GM10847 (cell line): ENCODE results near the gene ADAMTS9.

Experiments
- POLR2A ChIP-seq: IDR thresholded peaks from 2 replicates; pipeline ENCODE4 v1.6.1; 2011; ENCODE audit not compliant: insufficient read length; ENCODE audit errors: extremely low read depth

The ADAMTS9 gene

GRCh38 chr3:64621275-64621674 is 66.5 kb downstream of the ADAMTS9 start:
- TF ChIP-seq POLR2A, result no peak

GRCh38 chr3:64620020-64620419 is 67.8 kb downstream of the ADAMTS9 start:
- TF ChIP-seq POLR2A, result no peak

GRCh38 chr3:64619216-64619615 is 68.6 kb downstream of the ADAMTS9 start:
- TF ChIP-seq POLR2A, result no peak

GRCh38 chr3:64617610-64618009 is 70.2 kb downstream of the ADAMTS9 start:
- TF ChIP-seq POLR2A, result no peak

GRCh38 chr3:64616953-64617352 is 70.8 kb downstream of the ADAMTS9 start:
- no peak for TF ChIP-seq POLR2A

GRCh38 chr3:64612916-64613526 is 74.8 kb downstream of the ADAMTS9 start:
- no peak for TF ChIP-seq POLR2A

- no peak for TF ChIP-seq POLR2A
Measured at GRCh38 chr3:64612082-64612860, 75.5 kb downstream of the ADAMTS9 start.

- no peak for TF ChIP-seq POLR2A
Measured at GRCh38 chr3:64608741-64609140, 79.1 kb downstream of the ADAMTS9 start.

- TF ChIP-seq POLR2A, result no peak
Measured at GRCh38 chr3:64607032-64607551, 80.7 kb downstream of the ADAMTS9 start.

GRCh38 chr3:64604313-64604712 is 83.5 kb downstream of the ADAMTS9 start:
- TF ChIP-seq POLR2A, result no peak

GRCh38 chr3:64601824-64602223 is 86.0 kb downstream of the ADAMTS9 start:
- TF ChIP-seq POLR2A, result no peak

GRCh38 chr3:64600246-64600950 is 87.4 kb downstream of the ADAMTS9 start:
- no peak for TF ChIP-seq POLR2A

GRCh38 chr3:64599651-64600050 is 88.1 kb downstream of the ADAMTS9 start:
- no peak for TF ChIP-seq POLR2A

- TF ChIP-seq POLR2A, result no peak
Measured at GRCh38 chr3:64595253-64595694, 92.5 kb downstream of the ADAMTS9 start.

- TF ChIP-seq POLR2A, result no peak
Measured at GRCh38 chr3:64594134-64594533, 93.7 kb downstream of the ADAMTS9 start.

GRCh38 chr3:64593350-64593749 is 94.5 kb downstream of the ADAMTS9 start:
- TF ChIP-seq POLR2A, result no peak

- TF ChIP-seq POLR2A, result no peak
Measured at GRCh38 chr3:64591615-64592014, 96.2 kb downstream of the ADAMTS9 start.
